ENCODE data around the gene ATP6V0C. TPM values are rescaled to one million over a fixed set of nuclear protein-coding genes. Genes with fewer than 3 reads are reported as not detected.

Gene ATP6V0C
- total and polyA plus RNA-seq, 4 donors, result 17.6 to 132 (median 60.6) TPM

DNA sequence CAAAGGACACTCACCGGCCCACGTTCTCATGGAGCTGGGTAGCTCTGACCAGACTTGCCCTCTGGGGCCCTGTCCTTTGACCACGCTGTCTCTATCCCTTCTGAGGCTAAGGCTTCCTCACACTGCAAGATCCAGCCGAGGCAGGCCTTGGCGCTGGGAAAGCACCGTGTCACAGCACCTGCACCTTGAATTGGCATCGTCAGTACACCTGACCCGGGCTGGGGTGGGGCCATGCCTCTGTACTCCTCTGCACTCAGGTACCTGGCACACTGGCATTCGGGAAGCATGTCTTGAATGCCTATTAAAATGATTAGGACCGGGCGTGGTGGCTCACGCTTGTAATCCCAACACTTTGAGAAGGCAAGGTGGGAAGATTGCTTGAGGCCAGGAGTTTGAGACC lies 32.8 kb upstream of the ATP6V0C start:
- 88% methylated on average over 12 of the region's 12 CpGs for WGBS
- Histone ChIP-seq H3K4me1 (ENCODE audit: control insufficient read depth in 4 of 4, insufficient read depth in 4 of 4, low read length in 3 of 4) (peaks cover 19 to 65% (median 44%) of the 10 kb centered on the region in 4 donors), H3K36me3 (ENCODE audit: control insufficient read depth in 4 of 4, insufficient read depth in 3 of 4, low read depth in 1 of 4, low read length in 3 of 4) (no peaks in the 10 kb centered on the region), H3K27me3 (ENCODE audit: control insufficient read depth in 4 of 4, insufficient read depth in 4 of 4, low read length in 3 of 4) (no peaks in the 10 kb centered on the region), H3K4me3 (ENCODE audit: low read depth in 1 of 3, low read length in 3 of 3) (no peak overlapping the region), H3K9me3 (ENCODE audit: control insufficient read depth in 4 of 4, low read length in 3 of 4) (no peaks in the 10 kb centered on the region), H3K27ac (ENCODE audit: low read depth in 1 of 2, low read length in 2 of 2) (no peak overlapping the region), H3K9ac (ENCODE audit: low read depth in 1 of 2, low read length in 2 of 2) (no peak overlapping the region)
- TF ChIP-seq, protein P1, sequence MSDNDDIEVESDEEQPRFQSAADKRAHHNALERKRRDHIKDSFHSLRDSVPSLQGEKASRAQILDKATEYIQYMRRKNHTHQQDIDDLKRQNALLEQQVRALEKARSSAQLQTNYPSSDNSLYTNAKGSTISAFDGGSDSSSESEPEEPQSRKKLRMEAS (IDR thresholded peaks at IDR 0.05), result no peak
- TF ChIP-seq TAF1 (conservative IDR thresholded peaks at IDR 0.05) (no peak), RAD21 (IDR thresholded peaks at IDR 0.05) (no peak), HNF4G (IDR thresholded peaks at IDR 0.05) (no peak), FOXA1 (IDR thresholded peaks at IDR 0.05) (no peak), SP1 (IDR thresholded peaks at IDR 0.05) (no peak), EGR1 (IDR thresholded peaks at IDR 0.05; ENCODE audit: low read depth in 2 of 2) (no peak), GABPA (IDR thresholded peaks at IDR 0.05 in 1 of 2, conservative IDR thresholded peaks at IDR 0.05 in 1 of 2) (no peak), HNF4A (conservative IDR thresholded peaks at IDR 0.05) (no peak), NR2F2 (IDR thresholded peaks at IDR 0.05) (no peak)
- TF ChIP-seq, protein P2, sequence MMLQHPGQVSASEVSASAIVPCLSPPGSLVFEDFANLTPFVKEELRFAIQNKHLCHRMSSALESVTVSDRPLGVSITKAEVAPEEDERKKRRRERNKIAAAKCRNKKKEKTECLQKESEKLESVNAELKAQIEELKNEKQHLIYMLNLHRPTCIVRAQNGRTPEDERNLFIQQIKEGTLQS (IDR thresholded peaks at IDR 0.05), result no peak
- TF ChIP-seq, protein P3, sequence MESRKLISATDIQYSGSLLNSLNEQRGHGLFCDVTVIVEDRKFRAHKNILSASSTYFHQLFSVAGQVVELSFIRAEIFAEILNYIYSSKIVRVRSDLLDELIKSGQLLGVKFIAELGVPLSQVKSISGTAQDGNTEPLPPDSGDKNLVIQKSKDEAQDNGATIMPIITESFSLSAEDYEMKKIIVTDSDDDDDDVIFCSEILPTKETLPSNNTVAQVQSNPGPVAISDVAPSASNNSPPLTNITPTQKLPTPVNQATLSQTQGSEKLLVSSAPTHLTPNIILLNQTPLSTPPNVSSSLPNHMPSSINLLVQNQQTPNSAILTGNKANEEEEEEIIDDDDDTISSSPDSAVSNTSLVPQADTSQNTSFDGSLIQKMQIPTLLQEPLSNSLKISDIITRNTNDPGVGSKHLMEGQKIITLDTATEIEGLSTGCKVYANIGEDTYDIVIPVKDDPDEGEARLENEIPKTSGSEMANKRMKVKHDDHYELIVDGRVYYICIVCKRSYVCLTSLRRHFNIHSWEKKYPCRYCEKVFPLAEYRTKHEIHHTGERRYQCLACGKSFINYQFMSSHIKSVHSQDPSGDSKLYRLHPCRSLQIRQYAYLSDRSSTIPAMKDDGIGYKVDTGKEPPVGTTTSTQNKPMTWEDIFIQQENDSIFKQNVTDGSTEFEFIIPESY (IDR thresholded peaks at IDR 0.05), result no peak
- TF ChIP-seq, protein P4, sequence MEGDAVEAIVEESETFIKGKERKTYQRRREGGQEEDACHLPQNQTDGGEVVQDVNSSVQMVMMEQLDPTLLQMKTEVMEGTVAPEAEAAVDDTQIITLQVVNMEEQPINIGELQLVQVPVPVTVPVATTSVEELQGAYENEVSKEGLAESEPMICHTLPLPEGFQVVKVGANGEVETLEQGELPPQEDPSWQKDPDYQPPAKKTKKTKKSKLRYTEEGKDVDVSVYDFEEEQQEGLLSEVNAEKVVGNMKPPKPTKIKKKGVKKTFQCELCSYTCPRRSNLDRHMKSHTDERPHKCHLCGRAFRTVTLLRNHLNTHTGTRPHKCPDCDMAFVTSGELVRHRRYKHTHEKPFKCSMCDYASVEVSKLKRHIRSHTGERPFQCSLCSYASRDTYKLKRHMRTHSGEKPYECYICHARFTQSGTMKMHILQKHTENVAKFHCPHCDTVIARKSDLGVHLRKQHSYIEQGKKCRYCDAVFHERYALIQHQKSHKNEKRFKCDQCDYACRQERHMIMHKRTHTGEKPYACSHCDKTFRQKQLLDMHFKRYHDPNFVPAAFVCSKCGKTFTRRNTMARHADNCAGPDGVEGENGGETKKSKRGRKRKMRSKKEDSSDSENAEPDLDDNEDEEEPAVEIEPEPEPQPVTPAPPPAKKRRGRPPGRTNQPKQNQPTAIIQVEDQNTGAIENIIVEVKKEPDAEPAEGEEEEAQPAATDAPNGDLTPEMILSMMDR (IDR thresholded peaks at IDR 0.05; ENCODE audit: low read depth, low read length, missing input control), result no peak
- TF ChIP-seq, protein P5, sequence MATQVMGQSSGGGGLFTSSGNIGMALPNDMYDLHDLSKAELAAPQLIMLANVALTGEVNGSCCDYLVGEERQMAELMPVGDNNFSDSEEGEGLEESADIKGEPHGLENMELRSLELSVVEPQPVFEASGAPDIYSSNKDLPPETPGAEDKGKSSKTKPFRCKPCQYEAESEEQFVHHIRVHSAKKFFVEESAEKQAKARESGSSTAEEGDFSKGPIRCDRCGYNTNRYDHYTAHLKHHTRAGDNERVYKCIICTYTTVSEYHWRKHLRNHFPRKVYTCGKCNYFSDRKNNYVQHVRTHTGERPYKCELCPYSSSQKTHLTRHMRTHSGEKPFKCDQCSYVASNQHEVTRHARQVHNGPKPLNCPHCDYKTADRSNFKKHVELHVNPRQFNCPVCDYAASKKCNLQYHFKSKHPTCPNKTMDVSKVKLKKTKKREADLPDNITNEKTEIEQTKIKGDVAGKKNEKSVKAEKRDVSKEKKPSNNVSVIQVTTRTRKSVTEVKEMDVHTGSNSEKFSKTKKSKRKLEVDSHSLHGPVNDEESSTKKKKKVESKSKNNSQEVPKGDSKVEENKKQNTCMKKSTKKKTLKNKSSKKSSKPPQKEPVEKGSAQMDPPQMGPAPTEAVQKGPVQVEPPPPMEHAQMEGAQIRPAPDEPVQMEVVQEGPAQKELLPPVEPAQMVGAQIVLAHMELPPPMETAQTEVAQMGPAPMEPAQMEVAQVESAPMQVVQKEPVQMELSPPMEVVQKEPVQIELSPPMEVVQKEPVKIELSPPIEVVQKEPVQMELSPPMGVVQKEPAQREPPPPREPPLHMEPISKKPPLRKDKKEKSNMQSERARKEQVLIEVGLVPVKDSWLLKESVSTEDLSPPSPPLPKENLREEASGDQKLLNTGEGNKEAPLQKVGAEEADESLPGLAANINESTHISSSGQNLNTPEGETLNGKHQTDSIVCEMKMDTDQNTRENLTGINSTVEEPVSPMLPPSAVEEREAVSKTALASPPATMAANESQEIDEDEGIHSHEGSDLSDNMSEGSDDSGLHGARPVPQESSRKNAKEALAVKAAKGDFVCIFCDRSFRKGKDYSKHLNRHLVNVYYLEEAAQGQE (IDR thresholded peaks at IDR 0.05), result no peak
- no peak for DNase-seq (ENCODE audit: low spot score)

DNA sequence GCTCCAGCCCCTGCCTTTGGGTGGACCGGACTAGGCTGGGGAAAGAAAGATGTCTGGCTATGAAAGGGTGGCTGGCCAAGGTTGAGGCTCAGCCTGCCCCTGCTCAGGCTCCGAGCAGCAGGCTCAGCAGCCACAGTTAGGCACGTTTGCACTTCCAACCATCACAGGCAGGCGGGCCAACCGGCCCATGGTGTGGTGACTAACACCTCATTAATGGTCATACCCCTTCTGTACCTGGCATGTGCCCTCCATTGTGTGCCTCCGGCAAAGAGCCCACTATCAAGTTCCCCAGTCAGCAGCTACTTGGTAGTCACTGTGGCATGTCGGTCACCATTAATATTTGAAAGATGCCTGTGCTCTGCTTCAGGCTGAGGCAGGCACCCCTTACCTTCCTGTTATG lies 32.1 kb upstream of the ATP6V0C start:
- H3K9me3 ChIP-seq (ENCODE audit: control insufficient read depth in 4 of 4, low read length in 3 of 4), result no peaks in the 10 kb centered on the region
- no peak overlapping the region for H3K4me3 ChIP-seq (ENCODE audit: low read depth in 1 of 3, low read length in 3 of 3)
- H3K9ac ChIP-seq (ENCODE audit: low read depth in 1 of 2, low read length in 2 of 2), result no peak overlapping the region
- H3K27ac ChIP-seq (ENCODE audit: low read depth in 1 of 2, low read length in 2 of 2), result no peak overlapping the region
- H3K4me1 ChIP-seq (ENCODE audit: control insufficient read depth in 4 of 4, insufficient read depth in 4 of 4, low read length in 3 of 4), result peaks cover 20 to 57% (median 40%) of the 10 kb centered on the region in 4 donors
- 88% methylated on average over 7 of the region's 7 CpGs for WGBS
- H3K27me3 ChIP-seq (ENCODE audit: control insufficient read depth in 4 of 4, insufficient read depth in 4 of 4, low read length in 3 of 4), result no peaks in the 10 kb centered on the region
- no peaks in the 10 kb centered on the region for H3K36me3 ChIP-seq (ENCODE audit: control insufficient read depth in 4 of 4, insufficient read depth in 3 of 4, low read depth in 1 of 4, low read length in 3 of 4)
- no peak for DNase-seq (ENCODE audit: low spot score)
- TF ChIP-seq, protein P5 (IDR thresholded peaks at IDR 0.05), result no peak
- TF ChIP-seq RAD21 (IDR thresholded peaks at IDR 0.05) (no peak), RXRA (IDR thresholded peaks at IDR 0.05) (no peak), FOXA2 (IDR thresholded peaks at IDR 0.05) (no peak), SP1 (IDR thresholded peaks at IDR 0.05) (no peak)
- TF ChIP-seq, protein P3 (IDR thresholded peaks at IDR 0.05), result no peak
- TF ChIP-seq, protein P4 (IDR thresholded peaks at IDR 0.05; ENCODE audit: low read depth, low read length, missing input control), result no peak

All from liver (tissue), 9 donors.